Testis (tissue), 3 donors: ENCODE results near the gene ARPC2. TPM values are rescaled to one million over a fixed set of nuclear protein-coding genes. Genes with fewer than 3 reads are reported as not detected.

Source experiments
- DNase-seq: peaks from one replicate; pipeline ENCODE4 v3.0.0-alpha.2; 2019
- H3K27ac ChIP-seq, 2 donors: fragments of 200-600 bp; sonication (generic); one replicate each; pipeline ENCODE4 v1.5.1; 2019
- H3K27me3 ChIP-seq: fragments of 200-600 bp; sonication (generic); one replicate; pipeline ENCODE4 v1.5.1; 2019
- H3K36me3 ChIP-seq: fragments of 200-600 bp; sonication (generic); one replicate; pipeline ENCODE4 v1.5.1; 2017; ENCODE audit warnings: low read depth; ENCODE audit errors: missing control alignments
- H3K4me1 ChIP-seq: fragments of 200-600 bp; sonication (generic); one replicate; pipeline ENCODE4 v1.5.1; 2019
- H3K4me3 ChIP-seq, 2 donors: fragments of 200-600 bp; sonication (generic); one replicate each; pipeline ENCODE4 v1.5.1; 2017 to 2019
- H3K9me3 ChIP-seq: fragments of 200-600 bp; sonication (generic); one replicate; pipeline ENCODE4 v1.5.1; 2017
- POLR2A ChIP-seq: fragments of 450-650 bp; IDR thresholded peaks from one replicate; pipeline ENCODE4 v1.6.1; 2017; ENCODE audit warnings: antibody characterized with exemption, mild to moderate bottlenecking, moderate library complexity
- WGBS, 2 donors: methylation state at CpG; one replicate each; pipeline ENCODE4 v1.1.5; 2018; 5-methylcytosine and 5-hydroxymethylcytosine counted together
- intact Hi-C: fragments of 100-400 bp; cut with DNase I; formaldehyde crosslinking; loops from one replicate; pipeline ENCODE4 v1.15.1; 2023; ENCODE audit warnings: low total_unique reads
- polyA plus RNA-seq: library from polyadenylated mRNA; stranded (reverse); fragments of 350-450 nt; fragmentation: Illumina TruSeq; extraction: RNeasy Lipid Tissue Mini Kit (QIAGEN cat#74804); gene quantifications from one replicate; pipeline ENCODE4 v1.2.3, GENCODE V29; 2014; ENCODE audit warnings: low read depth, low replicate concordance; ENCODE audit not compliant: insufficient read depth
- total RNA-seq, 2 donors: library from RNA; depleted of rRNA; stranded (reverse); fragments of >200 nt; gene quantifications; one replicate each; pipeline ENCODE4 v1.2.3, GENCODE V29; 2016
- TF ChIP-seq, protein P1 (sequence below), 3 experiments: fragments of 450-650 bp in 2 of 3; fragments of 200-600 bp in 1 of 3; sonication (generic) in 1 of 3; IDR thresholded peaks; one replicate each; pipeline ENCODE4 v1.5.1; 2016 to 2019; ENCODE audit warnings: antibody characterized with exemption in 3 of 3, mild to moderate bottlenecking in 2 of 3, moderate library complexity in 1 of 3

The ARPC2 gene
- total and polyA plus RNA-seq, 3 donors from 2014 or later = 255 to 338 (median 271) TPM

DNA sequence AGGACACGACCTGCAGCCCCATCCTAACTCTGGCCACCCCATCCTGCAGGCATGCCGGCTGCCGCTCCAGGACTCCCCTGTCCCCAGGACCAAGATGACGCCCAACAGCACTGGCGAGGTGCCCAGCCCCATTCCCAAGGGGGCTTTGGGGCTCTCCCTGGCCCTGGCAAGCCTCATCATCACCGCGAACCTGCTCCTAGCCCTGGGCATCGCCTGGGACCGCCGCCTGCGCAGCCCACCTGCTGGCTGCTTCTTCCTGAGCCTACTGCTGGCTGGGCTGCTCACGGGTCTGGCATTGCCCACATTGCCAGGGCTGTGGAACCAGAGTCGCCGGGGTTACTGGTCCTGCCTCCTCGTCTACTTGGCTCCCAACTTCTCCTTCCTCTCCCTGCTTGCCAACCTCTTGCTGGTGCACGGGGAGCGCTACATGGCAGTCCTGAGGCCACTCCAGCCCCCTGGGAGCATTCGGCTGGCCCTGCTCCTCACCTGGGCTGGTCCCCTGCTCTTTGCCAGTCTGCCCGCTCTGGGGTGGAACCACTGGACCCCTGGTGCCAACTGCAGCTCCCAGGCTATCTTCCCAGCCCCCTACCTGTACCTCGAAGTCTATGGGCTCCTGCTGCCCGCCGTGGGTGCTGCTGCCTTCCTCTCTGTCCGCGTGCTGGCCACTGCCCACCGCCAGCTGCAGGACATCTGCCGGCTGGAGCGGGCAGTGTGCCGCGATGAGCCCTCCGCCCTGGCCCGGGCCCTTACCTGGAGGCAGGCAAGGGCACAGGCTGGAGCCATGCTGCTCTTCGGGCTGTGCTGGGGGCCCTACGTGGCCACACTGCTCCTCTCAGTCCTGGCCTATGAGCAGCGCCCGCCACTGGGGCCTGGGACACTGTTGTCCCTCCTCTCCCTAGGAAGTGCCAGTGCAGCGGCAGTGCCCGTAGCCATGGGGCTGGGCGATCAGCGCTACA is 45.9 kb downstream of the ARPC2 start:
- H3K4me1 ChIP-seq = peaks cover 46% of the 10 kb centered on the region
- H3K27ac ChIP-seq = peak overlapping the region in 1 of 2 donors; percentile 19
- H3K36me3 ChIP-seq = no peaks in the 10 kb centered on the region
- TF ChIP-seq, protein P1, sequence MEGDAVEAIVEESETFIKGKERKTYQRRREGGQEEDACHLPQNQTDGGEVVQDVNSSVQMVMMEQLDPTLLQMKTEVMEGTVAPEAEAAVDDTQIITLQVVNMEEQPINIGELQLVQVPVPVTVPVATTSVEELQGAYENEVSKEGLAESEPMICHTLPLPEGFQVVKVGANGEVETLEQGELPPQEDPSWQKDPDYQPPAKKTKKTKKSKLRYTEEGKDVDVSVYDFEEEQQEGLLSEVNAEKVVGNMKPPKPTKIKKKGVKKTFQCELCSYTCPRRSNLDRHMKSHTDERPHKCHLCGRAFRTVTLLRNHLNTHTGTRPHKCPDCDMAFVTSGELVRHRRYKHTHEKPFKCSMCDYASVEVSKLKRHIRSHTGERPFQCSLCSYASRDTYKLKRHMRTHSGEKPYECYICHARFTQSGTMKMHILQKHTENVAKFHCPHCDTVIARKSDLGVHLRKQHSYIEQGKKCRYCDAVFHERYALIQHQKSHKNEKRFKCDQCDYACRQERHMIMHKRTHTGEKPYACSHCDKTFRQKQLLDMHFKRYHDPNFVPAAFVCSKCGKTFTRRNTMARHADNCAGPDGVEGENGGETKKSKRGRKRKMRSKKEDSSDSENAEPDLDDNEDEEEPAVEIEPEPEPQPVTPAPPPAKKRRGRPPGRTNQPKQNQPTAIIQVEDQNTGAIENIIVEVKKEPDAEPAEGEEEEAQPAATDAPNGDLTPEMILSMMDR (IDR thresholded peaks at IDR 0.05) = no peak
- TF ChIP-seq POLR2A = no peak
- intact Hi-C loops = no loop called here
- no peak overlapping the region for H3K4me3 ChIP-seq
- no peaks in the 10 kb centered on the region for H3K27me3 ChIP-seq
- WGBS, 2 donors = 71 to 87% methylated on average over 14 to 39 of the region's 39 CpGs
- no peak for DNase-seq
- H3K9me3 ChIP-seq = no peaks in the 10 kb centered on the region

DNA sequence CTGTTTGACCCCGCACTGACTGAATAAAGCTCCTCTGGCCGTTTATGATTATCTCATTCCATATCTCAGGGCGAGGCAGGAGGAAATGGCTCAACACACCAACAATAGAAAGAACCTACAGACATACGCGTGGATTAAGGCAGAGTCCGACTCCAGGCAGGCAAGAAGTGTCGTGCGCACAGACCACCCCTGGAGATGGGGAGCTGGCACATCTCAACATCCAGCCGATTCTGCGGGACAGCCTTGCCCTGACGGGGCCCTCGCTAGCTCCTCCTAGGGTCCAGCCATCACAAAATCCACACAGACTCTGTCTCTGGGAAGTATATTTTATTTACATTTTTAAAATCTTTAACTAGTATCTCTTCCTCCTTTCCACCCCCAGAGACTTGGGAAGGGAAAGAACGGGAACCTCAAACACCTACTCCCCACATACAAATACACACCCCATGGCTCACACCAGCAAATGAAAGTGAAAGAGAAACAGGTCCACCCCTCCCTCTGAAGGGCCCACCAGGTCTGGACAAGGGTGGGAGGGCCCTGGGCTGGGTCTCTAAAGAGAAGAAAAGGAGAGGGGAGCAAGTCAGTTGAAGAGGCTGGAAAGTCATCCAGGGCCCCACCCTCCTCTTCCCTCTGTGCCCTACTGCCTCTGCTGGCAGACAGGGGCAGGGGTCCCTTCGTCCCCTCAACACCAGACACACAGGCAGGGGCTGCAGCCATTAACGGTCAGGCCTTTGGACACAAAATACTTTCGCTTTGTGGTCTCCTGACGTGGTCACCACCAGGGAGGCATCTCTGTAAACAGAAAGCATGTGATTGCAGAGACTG is 47.0 kb downstream of the ARPC2 start:
- peaks cover 44% of the 10 kb centered on the region for H3K4me1 ChIP-seq
- H3K36me3 ChIP-seq = no peaks in the 10 kb centered on the region
- H3K27ac ChIP-seq = no peak overlapping the region
- no peak overlapping the region for H3K4me3 ChIP-seq
- no peaks in the 10 kb centered on the region for H3K27me3 ChIP-seq
- no peak for TF ChIP-seq POLR2A
- TF ChIP-seq, protein P1 (IDR thresholded peaks at IDR 0.05) = no peak
- no peaks in the 10 kb centered on the region for H3K9me3 ChIP-seq
- WGBS, 2 donors = 78 to 88% methylated on average over 10 to 17 of the region's 17 CpGs
- intact Hi-C loops = no loop called here
- DNase-seq = no peak

DNA sequence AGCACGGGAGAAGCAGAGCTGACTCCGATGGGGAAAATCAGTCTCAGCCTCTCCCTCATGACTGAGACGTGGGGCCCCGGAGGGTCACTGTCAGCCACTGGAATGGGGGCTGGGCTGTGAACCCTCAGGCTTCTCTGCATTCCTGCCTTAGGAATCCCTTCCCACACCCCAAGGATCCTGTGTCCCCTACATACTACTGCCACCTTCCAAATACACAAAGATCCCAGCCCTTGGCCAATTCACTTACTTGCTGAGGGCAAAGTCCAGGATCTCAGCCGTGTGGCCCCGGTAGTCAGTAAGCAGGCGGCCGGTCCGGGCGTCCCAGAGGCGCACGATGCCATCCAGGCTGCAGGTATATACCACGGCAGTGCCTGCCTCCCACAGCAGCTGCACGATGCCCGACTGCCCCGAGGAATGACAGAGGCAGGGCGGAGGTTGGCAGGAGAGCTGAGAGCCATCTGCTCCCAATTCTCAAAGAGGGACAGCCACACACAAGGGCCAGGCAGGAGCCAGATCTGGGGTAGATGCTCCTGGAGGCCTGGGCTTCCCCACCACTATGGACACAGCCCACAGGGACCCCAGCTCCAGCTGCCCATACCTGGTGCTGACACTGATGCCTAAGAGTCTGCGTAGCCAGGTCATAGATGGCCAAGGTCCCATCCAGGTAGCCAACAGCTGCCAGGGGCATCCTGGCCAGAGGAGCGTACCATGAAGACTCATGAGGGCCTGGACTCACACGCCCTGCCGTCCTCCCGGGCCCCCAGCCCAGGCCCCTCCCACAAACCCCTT is 48.0 kb downstream of the ARPC2 start:
- 87 to 92% methylated on average over 7 to 21 of the region's 22 CpGs for WGBS, 2 donors
- no peaks in the 10 kb centered on the region for H3K36me3 ChIP-seq
- H3K27me3 ChIP-seq = no peaks in the 10 kb centered on the region
- peaks cover 38% of the 10 kb centered on the region for H3K4me1 ChIP-seq
- DNase-seq = no peak
- no peak overlapping the region for H3K4me3 ChIP-seq
- intact Hi-C loops = no loop called here
- no peak overlapping the region for H3K27ac ChIP-seq
- TF ChIP-seq, protein P1 (IDR thresholded peaks at IDR 0.05) = no peak
- no peak for TF ChIP-seq POLR2A
- H3K9me3 ChIP-seq = no peaks in the 10 kb centered on the region

DNA sequence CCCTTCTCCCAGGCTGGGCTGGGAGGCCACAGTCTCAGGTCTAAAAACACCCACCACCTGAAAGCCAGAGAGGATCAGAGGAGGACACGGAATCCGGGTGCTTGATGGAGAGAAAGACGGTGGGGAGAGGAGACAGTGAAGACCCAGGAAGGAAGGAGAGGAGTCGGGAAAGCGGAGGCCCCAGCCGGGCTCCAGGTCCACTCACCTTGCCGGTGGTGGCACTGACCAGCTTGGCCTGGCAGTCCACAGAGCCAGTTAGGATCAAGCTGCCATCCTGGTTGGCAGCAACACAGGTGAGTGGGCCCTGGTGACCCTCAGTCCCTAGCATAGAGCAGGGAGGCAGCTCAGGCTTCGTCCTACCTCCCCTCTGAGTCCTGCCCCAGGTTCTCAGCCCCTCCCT is 48.6 kb downstream of the ARPC2 start:
- DNase-seq = no peak
- no peak overlapping the region for H3K27ac ChIP-seq
- TF ChIP-seq, protein P1 (IDR thresholded peaks at IDR 0.05) = no peak
- no peak for TF ChIP-seq POLR2A
- no peak overlapping the region for H3K4me3 ChIP-seq
- no peaks in the 10 kb centered on the region for H3K27me3 ChIP-seq
- intact Hi-C loops = no loop called here
- no peaks in the 10 kb centered on the region for H3K9me3 ChIP-seq
- H3K4me1 ChIP-seq = peaks cover 31% of the 10 kb centered on the region
- no peaks in the 10 kb centered on the region for H3K36me3 ChIP-seq
- WGBS, 2 donors = 79 to 90% methylated on average over 4 to 8 of the region's 8 CpGs
